ENCODE measurements around the gene ITGB3. TPM values are rescaled to one million over a fixed set of nuclear protein-coding genes. Genes with fewer than 3 reads are reported as not detected.
A peak's percentile ranks its signal among the peaks of the same experiment; 100 is the strongest.

ITGB3 gene
- total and polyA plus RNA-seq, 9 of the 15 experiments (the other 6 are each of a cell fraction or from before 2014, with no cell fraction given): 0.08 to 2.6 (median 0.62) TPM; not detected in 1

- TF ChIP-seq ZNF740 (CRISPR knock-in tag; IDR thresholded peaks at IDR 0.05): no peak
- TF ChIP-seq ZNF740 (tag; IDR thresholded peaks at IDR 0.05): no peak
- TF ChIP-seq ZNF174 (CRISPR knock-in tag; IDR thresholded peaks at IDR 0.05): no peak
- no peak for TF ChIP-seq ZC3H11A (IDR thresholded peaks at IDR 0.05; ENCODE audit: low read depth, low read length)
- TF ChIP-seq, protein P1, sequence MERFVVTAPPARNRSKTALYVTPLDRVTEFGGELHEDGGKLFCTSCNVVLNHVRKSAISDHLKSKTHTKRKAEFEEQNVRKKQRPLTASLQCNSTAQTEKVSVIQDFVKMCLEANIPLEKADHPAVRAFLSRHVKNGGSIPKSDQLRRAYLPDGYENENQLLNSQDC (CRISPR knock-in tag; IDR thresholded peaks at IDR 0.05): no peak
- peak in 1 of 2 experiments; percentile 74; a peak in 2 of 4 replicates for TF ChIP-seq CSDE1 (IDR thresholded peaks at IDR 0.05)
- TF ChIP-seq DEAF1 (CRISPR knock-in tag; IDR thresholded peaks at IDR 0.05): no peak
- no peak for TF ChIP-seq ZNF436 (CRISPR knock-in tag; IDR thresholded peaks at IDR 0.05)
- no peak for TF ChIP-seq CBFA2T3 (IDR thresholded peaks at IDR 0.05)
- no peak for TF ChIP-seq ZFP30 (CRISPR knock-in tag; IDR thresholded peaks at IDR 0.05; ENCODE audit: borderline replicate concordance)
- TF ChIP-seq AFF4 (CRISPR knock-in tag; IDR thresholded peaks at IDR 0.05): peak; percentile 85
- TF ChIP-seq RBBP5 (IDR thresholded peaks at IDR 0.05; ENCODE audit: borderline replicate concordance, insufficient read depth, low read length, poor library complexity, severe bottlenecking): peak; percentile 93
- TF ChIP-seq ZNF217 (CRISPR knock-in tag; IDR thresholded peaks at IDR 0.05): no peak
- TF ChIP-seq FOXK1 (CRISPR knock-in tag; IDR thresholded peaks at IDR 0.05; ENCODE audit: borderline replicate concordance): peak; percentile 30; the same call in 1 of the 2 replicates
- TF ChIP-seq, protein P2, sequence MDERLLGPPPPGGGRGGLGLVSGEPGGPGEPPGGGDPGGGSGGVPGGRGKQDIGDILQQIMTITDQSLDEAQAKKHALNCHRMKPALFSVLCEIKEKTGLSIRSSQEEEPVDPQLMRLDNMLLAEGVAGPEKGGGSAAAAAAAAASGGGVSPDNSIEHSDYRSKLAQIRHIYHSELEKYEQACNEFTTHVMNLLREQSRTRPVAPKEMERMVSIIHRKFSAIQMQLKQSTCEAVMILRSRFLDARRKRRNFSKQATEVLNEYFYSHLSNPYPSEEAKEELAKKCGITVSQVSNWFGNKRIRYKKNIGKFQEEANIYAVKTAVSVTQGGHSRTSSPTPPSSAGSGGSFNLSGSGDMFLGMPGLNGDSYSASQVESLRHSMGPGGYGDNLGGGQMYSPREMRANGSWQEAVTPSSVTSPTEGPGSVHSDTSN (CRISPR knock-in tag; IDR thresholded peaks at IDR 0.05; ENCODE audit: low read depth): no peak
- TF ChIP-seq, protein P2 (tag; conservative IDR thresholded peaks at IDR 0.05; ENCODE audit: low read depth): no peak
- TF ChIP-seq ZNF324 (CRISPR knock-in tag; IDR thresholded peaks at IDR 0.05): no peak
- TF ChIP-seq ZNF212 (CRISPR knock-in tag; IDR thresholded peaks at IDR 0.05): 0 out of 2 replicates have a peak, but pooled peaks have one; percentile 71
These were observed 70.0 kb downstream of the ITGB3 start, which contains the start of gene EFCAB13 (continued) for GRCh38 chr17:47323382-47324223.
